K562 (cell line): Measurements from ENCODE around the gene CYP4F3. TPM values are rescaled to one million over a fixed set of nuclear protein-coding genes. Genes with fewer than 3 reads are reported as not detected.

Source experiments
- ATAC-seq: fragments of 200-7000 bp; cut with Tn5 transposase; 3 replicates; pipeline ENCODE4 v1.9.1; 2020; ENCODE audit warnings: moderate library complexity
- Bru-seq: library from RNA; stranded (reverse); fragments of 400-500 nt; gene quantifications from one replicate; lab custom pipeline; 2021; lab: Mats Ljungman, UMichigan
- BruChase-seq, 2 experiments: library from RNA; stranded (reverse); fragments of 400-500 nt; gene quantifications; one replicate each; lab custom pipeline; 2021; lab: Mats Ljungman, UMichigan
- BruUV-seq: library from RNA; stranded (reverse); fragments of 400-500 nt; replicated peaks from 2 replicates; lab custom pipeline; 2021; lab: Mats Ljungman, UMichigan
- CTCF ChIA-PET: fragments of 300-600 bp; formaldehyde crosslinking; extraction: SDS; loops from one replicate; lab custom pipeline; 2021; ENCODE audit warnings: low intra/inter-chr PET ratio; lab: Yijun Ruan, JAX
- POLR2A ChIA-PET: fragments of 300-600, 350-650 bp; sonication (Branson Sonifier 250); formaldehyde crosslinking; extraction: SDS; loops from one replicate; lab custom pipeline; 2021; ENCODE audit warnings: antibody characterized with exemption, inconsistent platforms; lab: Yijun Ruan, JAX
- DNase-seq, 4 experiments: peaks; one replicate each; pipeline versions ENCODE4 v3.0.0 to v3.0.0-alpha.2; 2011 to 2018; ENCODE audit warnings: low spot score in 3 of 4, mixed read lengths in 3 of 4; ENCODE audit errors: extremely low read depth in 1 of 4
- FAIRE-seq: peaks from 2 replicates; lab custom pipeline; 2011; peaks lifted over from hg19 to GRCh38; lab: Jason Lieb, UNC
- H2AFZ ChIP-seq: 2 replicates; pipeline ENCODE4 v1.6.0; 2011; ENCODE audit warnings: low read depth, low read length, control low read depth, inconsistent platforms
- H3K27ac ChIP-seq: fragments of 200-600 bp; 3 replicates; pipeline ENCODE4 v1.8.0; 2011; ENCODE audit warnings: low read depth, mild to moderate bottlenecking, control low read depth, inconsistent platforms, low read length, moderate library complexity, mixed read lengths; ENCODE audit errors: extremely low read depth
- H3K27me3 ChIP-seq, 2 experiments: fragments of 300-600 bp in 1 of 2; 2 replicates in 1 of 2; 3 replicates in 1 of 2; pipeline versions ENCODE4 v1.6.0 to v1.8.0; 2011; ENCODE audit warnings: inconsistent platforms in 2 of 2, low read length in 2 of 2, mild to moderate bottlenecking in 1 of 2, mixed read lengths in 1 of 2, moderate library complexity in 1 of 2; ENCODE audit not compliant: control insufficient read depth in 2 of 2, insufficient read depth in 2 of 2
- H3K36me3 ChIP-seq: fragments of 300-600 bp; 3 replicates; pipeline ENCODE4 v1.8.0; 2011; ENCODE audit warnings: mild to moderate bottlenecking, low read length, inconsistent platforms; ENCODE audit not compliant: control insufficient read depth, insufficient read depth
- H3K4me1 ChIP-seq, 2 experiments: fragments of 200-600 bp in 1 of 2; replicated peaks in 1 of 2; 2 replicates in 1 of 2; 3 replicates in 1 of 2; pipeline versions ENCODE4 v1.5.1 to v1.8.0; 2011; ENCODE audit warnings: inconsistent platforms in 2 of 2, low read length in 2 of 2, mild to moderate bottlenecking in 1 of 2, mixed read lengths in 1 of 2, moderate library complexity in 1 of 2; ENCODE audit not compliant: control insufficient read depth in 2 of 2, insufficient read depth in 2 of 2
- H3K4me2 ChIP-seq: 2 replicates; pipeline ENCODE4 v1.6.1; 2011; ENCODE audit warnings: low read length, control low read depth, inconsistent platforms, mixed read lengths; ENCODE audit not compliant: insufficient read depth
- H3K4me3 ChIP-seq: fragments of 200-600 bp; sonication (generic), shearing (Covaris generic); 2 replicates; pipeline ENCODE4 v1.5.1; 2016; ENCODE audit warnings: control low read depth, inconsistent platforms
- H3K79me2 ChIP-seq: fragments of 200-600 bp; 3 replicates; pipeline ENCODE4 v1.8.0; 2011; ENCODE audit warnings: low read length, inconsistent platforms; ENCODE audit not compliant: control insufficient read depth, insufficient read depth
- H3K9ac ChIP-seq, 2 experiments: 2 replicates each; pipeline versions ENCODE4 v1.6.0 to v1.6.1; 2011; ENCODE audit warnings: low read depth in 2 of 2, low read length in 2 of 2, control low read depth in 1 of 2, inconsistent platforms in 1 of 2, mild to moderate bottlenecking in 1 of 2, mixed read lengths in 1 of 2; ENCODE audit not compliant: insufficient read depth in 1 of 2
- H3K9me1 ChIP-seq: one replicate; pipeline ENCODE4 v1.6.0; 2011; ENCODE audit warnings: inconsistent platforms, mild to moderate bottlenecking, low read length, moderate library complexity; ENCODE audit not compliant: control insufficient read depth, insufficient read depth
- H3K9me3 ChIP-seq: replicated peaks from 2 replicates; pipeline ENCODE4 v1.5.1; 2011; ENCODE audit warnings: low read depth, low read length, inconsistent platforms; ENCODE audit not compliant: control insufficient read depth, insufficient read depth
- H4K20me1 ChIP-seq: replicated peaks from 2 replicates; pipeline ENCODE4 v1.6.1; 2011; ENCODE audit warnings: low read length, inconsistent platforms, mixed read lengths; ENCODE audit not compliant: control insufficient read depth, insufficient read depth
- BCL6 ChIP-seq: fragments of 250-450 bp; sonication (Bioruptor Pico); IDR thresholded peaks from 2 replicates; pipeline ENCODE4 v1.4.0; 2020
- CBFA2T2 ChIP-seq: fragments of 450-650 bp; conservative IDR thresholded peaks from 2 replicates; pipeline ENCODE4 v1.6.1; 2017; ENCODE audit warnings: mild to moderate bottlenecking
- EP300 ChIP-seq: IDR thresholded peaks from 2 replicates; pipeline ENCODE4 v1.6.1; 2012; ENCODE audit warnings: low read length, improper control_type of control experiment
- HIVEP1 ChIP-seq: fragments of 250-450 bp; sonication (Bioruptor Pico); IDR thresholded peaks from 2 replicates; pipeline ENCODE4 v1.4.0; 2020; ENCODE audit warnings: mild to moderate bottlenecking
- JUND ChIP-seq, 2 experiments: IDR thresholded peaks; 2 replicates in 1 of 2; 3 replicates in 1 of 2; pipeline ENCODE4 v1.6.1; 2011; ENCODE audit warnings: borderline replicate concordance in 2 of 2, low read depth in 2 of 2, low read length in 2 of 2, improper control_type of control experiment in 1 of 2, missing biosample characterization in 1 of 2, missing genetic modification characterization in 1 of 2, missing genetic modification reagents in 1 of 2
- KLF16 ChIP-seq: IDR thresholded peaks from 2 replicates; pipeline ENCODE4 v1.6.1; 2016; ENCODE audit warnings: antibody characterized with exemption
- MXI1 ChIP-seq: IDR thresholded peaks from 2 replicates; pipeline ENCODE4 v1.6.1; 2011; ENCODE audit warnings: low read depth, mild to moderate bottlenecking, improper control_type of control experiment, low read length
- NFIC ChIP-seq: fragments of 450-650 bp; IDR thresholded peaks from 2 replicates; pipeline ENCODE4 v1.6.1; 2017; ENCODE audit warnings: mild to moderate bottlenecking, inconsistent platforms
- PTRF ChIP-seq: fragments of 450-650 bp; IDR thresholded peaks from 2 replicates; pipeline ENCODE4 v1.6.1; 2016; ENCODE audit warnings: mild to moderate bottlenecking, missing genetic modification characterization, missing compliant biosample characterization
- SMARCA4 ChIP-seq: fragments of 450-650 bp; IDR thresholded peaks from 2 replicates; pipeline ENCODE4 v1.6.1; 2016
- SMARCE1 ChIP-seq: fragments of 450-650 bp; IDR thresholded peaks from 2 replicates; pipeline ENCODE4 v1.7.1; 2016; ENCODE audit warnings: mild to moderate bottlenecking
- STAT5B ChIP-seq: fragments of 250-450 bp; sonication (Bioruptor Pico); IDR thresholded peaks from 2 replicates; pipeline ENCODE4 v1.8.0; 2021; ENCODE audit warnings: mild to moderate bottlenecking, inconsistent platforms
- TCF3 ChIP-seq: sonication (generic); formaldehyde crosslinking; IDR thresholded peaks from 2 replicates; pipeline ENCODE4 v1.4.0; 2020; ENCODE audit warnings: mild to moderate bottlenecking, missing genetic modification reagents
- VEZF1 ChIP-seq: fragments of 200-800 bp; sonication (Bioruptor generic); IDR thresholded peaks from 2 replicates; pipeline ENCODE4 v1.6.1; 2017; ENCODE audit warnings: missing genetic modification characterization, missing compliant biosample characterization
- ZEB2 ChIP-seq: fragments of 450-650 bp; IDR thresholded peaks from 2 replicates; pipeline ENCODE4 v1.6.1; 2016
- ZNF3 ChIP-seq: fragments of 250-450 bp; sonication (Bioruptor Pico); IDR thresholded peaks from 2 replicates; pipeline ENCODE4 v1.5.0; 2021; ENCODE audit warnings: mild to moderate bottlenecking, moderate library complexity
- ZNF316 ChIP-seq: fragments of 450-650 bp; IDR thresholded peaks from 2 replicates; pipeline ENCODE4 v1.6.1; 2016
- WGBS: fragments of 100-300 bp; shearing (Covaris generic); methylation state at CpG from one replicate; pipeline ENCODE4 v1.1.6; 2016; ENCODE audit warnings: low coverage, mixed read lengths; ENCODE audit not compliant: insufficient coverage; ENCODE audit errors: missing lambda C conversion rate; 5-methylcytosine and 5-hydroxymethylcytosine counted together
- in situ Hi-C: fragments of 300-500 bp; cut with MboI; formaldehyde crosslinking; loops from 4 replicates; pipeline ENCODE4 v1.15.0; 2018; ENCODE audit warnings: inconsistent platforms, mixed read lengths
- intact Hi-C: fragments of 100-400 bp; cut with micrococcal nuclease; formaldehyde crosslinking; loops from 2 replicates; pipeline ENCODE4 v1.14.2; 2022
- long read RNA-seq, 3 experiments: library from polyadenylated mRNA in 2 of 3; library from RNA in 1 of 3; unstranded in 2 of 3; stranded (forward) in 1 of 3; transcript quantifications; one replicate each; pipeline ENCODE4 v2.0.0, GENCODE V29; 2019 to 2022
- polyA minus RNA-seq, 3 experiments: library from RNA; depleted of rRNA, polyadenylated mRNA; stranded (reverse); fragments of >200 nt; gene quantifications; 2 replicates each; pipeline ENCODE4 v1.2.3, GENCODE V29; 2011
- polyA plus RNA-seq, 8 experiments: library from polyadenylated mRNA; depleted of rRNA in 4 of 8; stranded (reverse) in 5 of 8; unstranded in 3 of 8; fragments of >200 nt; fragmentation: Nextera tagmentation in 2 of 8; fragmentation: Illumina TruSeq in 1 of 8; extraction: Ambion mirVana in 2 of 8; extraction: Trizol in 1 of 8; gene quantifications; 2 replicates each; pipeline versions ENCODE4 v1.2.1 to v1.2.3, GENCODE V29; 2011 to 2014; ENCODE audit warnings: inconsistent platforms in 1 of 8, missing spikeins in 1 of 8
- total RNA-seq, 7 experiments: library from RNA; depleted of rRNA in 6 of 7; stranded (reverse); fragments of >200 nt in 6 of 7; fragmentation: Illumina TruSeq in 2 of 7; extraction: Trizol in 2 of 7; gene quantifications; 2 replicates each; pipeline versions ENCODE4 v1.2.1 to v1.2.3, GENCODE V29; 2011 to 2021; ENCODE audit warnings: low replicate concordance in 1 of 7

The CYP4F3 gene
- not detected in 2 replicates for total RNA-seq (2011; cell fraction: chromatin; rRNA removed; ENCODE audit: low replicate concordance)
- total RNA-seq (2011; cell fraction: nucleolus; rRNA removed) = not detected in 2 replicates
- total RNA-seq (2011; cell fraction: nucleoplasm; rRNA removed) = not detected in 2 replicates
- not detected in 2 replicates for total RNA-seq (2014; rRNA removed)
- not detected in 2 replicates for total RNA-seq (2014; rRNA removed; fragmentation: Illumina TruSeq; extraction: Trizol)
- 0.15 and 0.40 TPM in 2 replicates for total RNA-seq (2015; rRNA removed; fragmentation: Illumina TruSeq; extraction: Trizol)
- total RNA-seq (2021) = 0.16 TPM in 1 of 2 replicates, not detected in the other
- polyA plus RNA-seq (2011; rRNA removed) = 0.19 TPM in 1 of 2 replicates, not detected in the other
- 0.03 TPM in 1 of 2 replicates, not detected in the other for polyA plus RNA-seq (2011; cell fraction: cytosol; rRNA removed)
- 0.06 and 0.07 TPM in 2 replicates for polyA plus RNA-seq (2011; cell fraction: nucleus; rRNA removed)
- 0.04 and 0.10 TPM in 2 replicates for polyA plus RNA-seq (2012)
- not detected in 2 replicates for polyA plus RNA-seq (2014; fragmentation: Illumina TruSeq; extraction: Trizol)
- polyA plus RNA-seq (2014; fragmentation: Nextera tagmentation; extraction: Ambion mirVana) = under 1 TPM in 1 of 2 experiments, not detected in 1; 0.01 TPM
- not detected in 2 replicates for polyA plus RNA-seq (2014; rRNA removed)
- polyA minus RNA-seq (2011; rRNA and poly(A)+ RNA removed) = not detected in 2 replicates
- not detected in 2 replicates for polyA minus RNA-seq (2011; cell fraction: cytosol; rRNA and poly(A)+ RNA removed)
- 0.13 TPM in 1 of 2 replicates, not detected in the other for polyA minus RNA-seq (2011; cell fraction: nucleus; rRNA and poly(A)+ RNA removed)
- not detected for Bru-seq, nascent RNA
- BruChase-seq, experiment 1, labeled RNA remaining after a 2-hour chase = percentile 8 among the genes with signal in this experiment
- percentile 5 among the genes with signal in this experiment for BruChase-seq, experiment 2, labeled RNA remaining after a 6-hour chase
- long read RNA-seq, experiment 1 = 0 reads
- long read RNA-seq, experiment 2 = 0 reads
- long read RNA-seq, experiment 3 = 0 reads

- WGBS = 0% methylated on average over 6 of the region's 6 CpGs
- CTCF ChIA-PET = no interaction called here
- H3K27me3 ChIP-seq = peaks cover 0 to 6% of the 10 kb centered on the region in 2 experiments; a peak in 1 of 5 replicates
- H3K79me2 ChIP-seq = no peaks in the 10 kb centered on the region
- H3K9ac ChIP-seq = 0 out of 4 replicates have a peak within 1 kb of the TSS, but pooled peaks of 1 of the 2 experiments have one; percentile 36
- peaks cover 3% of the 10 kb centered on the region for H3K9me1 ChIP-seq
- BruUV-seq = no TSS peak
- no peaks in the 10 kb centered on the region for H3K36me3 ChIP-seq
- no peaks in the 10 kb centered on the region; the same call in 1 of the 2 replicates for H4K20me1 ChIP-seq
- in situ Hi-C loops (no loop called here), intact Hi-C loops (no loop called here)
- H3K27ac ChIP-seq = no peak within 1 kb of the TSS
- POLR2A ChIA-PET = interaction anchor here (0.5 to 1.4 kb wide), 4 partner anchors 10 to 175 kb away, joined by 3 to 4 read pairs (median 4); partner anchors contain the start of gene OR10H1
- peaks cover 6 to 20% of the 10 kb centered on the region in 2 experiments; a peak in 4 of 5 replicates for H3K4me1 ChIP-seq
- DNase-seq (peak; percentile 83 to 90 (median 87)), ATAC-seq (peak; percentile 100), FAIRE-seq (peak; percentile 95)
- no peak within 1 kb of the TSS for H3K4me3 ChIP-seq
- H2AFZ ChIP-seq = no peak within 1 kb of the TSS
- no peak within 1 kb of the TSS; the same call in 1 of the 2 replicates for H3K4me2 ChIP-seq
- H3K9me3 ChIP-seq = no peaks in the 10 kb centered on the region
- TF ChIP-seq SMARCA4 (peak; percentile 34; the same call in 1 of the 2 replicates), VEZF1 (CRISPR knock-in tag) (peak; percentile 45; the same call in 1 of the 2 replicates), NFIC (peak; percentile 97), HIVEP1 (no peak), KLF16 (peak; percentile 59; the same call in 1 of the 2 replicates), ZNF316 (peak; percentile 63), BCL6 (CRISPR knock-in tag) (no peak), STAT5B (CRISPR knock-in tag) (no peak), PTRF (tag) (no peak), ZNF3 (no peak), ZEB2 (peak; percentile 76; the same call in 1 of the 2 replicates), JUND (IDR thresholded peaks at IDR 0.05; ENCODE audit: borderline replicate concordance, low read depth, low read length) (peak; percentile 57; the same call in 1 of the 2 replicates), JUND (tag; IDR thresholded peaks at IDR 0.05; ENCODE audit: borderline replicate concordance, low read depth, low read length) (peak; percentile 14; the same call in 1 of the 3 replicates), CBFA2T2 (peak; percentile 26), TCF3 (CRISPR knock-in tag) (peak; percentile 31; the same call in 1 of the 2 replicates), EP300 (peak; percentile 34; the same call in 1 of the 2 replicates), MXI1 (no peak), SMARCE1 (peak; percentile 45; the same call in 1 of the 2 replicates)
Measured at GRCh38 chr19:15640294-15640903, at the start of gene CYP4F3. Gene CYP4F3, plus strand, starts transcription at chr19:15640897. Its CDS starts 519 bp downstream, at chr19:15641416.
